SK-N-SH treated with all-trans-retinoic acid at 6 μM for 48 hours (cell line): ENCODE measurements around the gene IQCF6.
"Not testable (repeated sequence)": the region's sequence is repeated elsewhere in the genome, so short reads cannot be mapped to it uniquely, and the experiment has no call there.

ENCODE experiments used
- ATAC-seq: fragments of 200-7000 bp; cut with Tn5 transposase; 3 replicates; pipeline ENCODE4 v1.9.1; 2020; ENCODE audit warnings: mild to moderate bottlenecking, moderate library complexity
- ARNTL ChIP-seq: fragments of 450-650 bp; formaldehyde crosslinking; IDR thresholded peaks from 2 replicates; pipeline ENCODE4 v1.5.0; 2020; ENCODE audit warnings: low read depth, mild to moderate bottlenecking, moderate library complexity, borderline replicate concordance
- CREB5 ChIP-seq: fragments of 250-450 bp; sonication (Bioruptor Pico); IDR thresholded peaks from 2 replicates; pipeline ENCODE4 v1.5.1; 2020; ENCODE audit warnings: low read depth, mild to moderate bottlenecking, moderate library complexity
- CSRNP3 ChIP-seq: fragments of 250-450 bp; sonication (Bioruptor Pico); IDR thresholded peaks from 2 replicates; pipeline ENCODE4 v1.5.1; 2021; ENCODE audit warnings: mild to moderate bottlenecking, moderate library complexity
- ESRRG ChIP-seq: fragments of 250-450 bp; sonication (Bioruptor Pico); IDR thresholded peaks from 2 replicates; pipeline ENCODE4 v1.6.1; 2021; ENCODE audit warnings: mild to moderate bottlenecking
- GLIS3 ChIP-seq: fragments of 250-450 bp; sonication (Bioruptor Pico); IDR thresholded peaks from 2 replicates; pipeline ENCODE4 v1.5.0; 2020; ENCODE audit warnings: mild to moderate bottlenecking, moderate library complexity
- ISL1 ChIP-seq: fragments of 250-450 bp; sonication (Bioruptor Pico); IDR thresholded peaks from 2 replicates; pipeline ENCODE4 v2.1.2; 2022; ENCODE audit warnings: mild to moderate bottlenecking, moderate library complexity
- PATZ1 ChIP-seq: fragments of 250-450 bp; sonication (Bioruptor Pico); IDR thresholded peaks from 2 replicates; pipeline ENCODE4 v1.8.0; 2020; ENCODE audit warnings: mild to moderate bottlenecking, moderate library complexity, borderline replicate concordance
- POU6F1 ChIP-seq: fragments of 250-450 bp; sonication (Bioruptor Pico); IDR thresholded peaks from 2 replicates; pipeline ENCODE4 v1.8.0; 2021; ENCODE audit warnings: low read depth, mild to moderate bottlenecking, moderate library complexity, borderline replicate concordance
- RARB ChIP-seq: fragments of 250-450 bp; sonication (Bioruptor Pico); IDR thresholded peaks from 2 replicates; pipeline ENCODE4 v1.8.0; 2021; ENCODE audit warnings: mild to moderate bottlenecking, moderate library complexity
- SNAI2 ChIP-seq: fragments of 250-450 bp; sonication (Bioruptor Pico); IDR thresholded peaks from 2 replicates; pipeline ENCODE4 v1.5.0; 2020; ENCODE audit warnings: mild to moderate bottlenecking, moderate library complexity
- TSHZ2 ChIP-seq: fragments of 250-450 bp; sonication (Bioruptor Pico); IDR thresholded peaks from 2 replicates; pipeline ENCODE4 v1.5.0; 2020; ENCODE audit warnings: mild to moderate bottlenecking, moderate library complexity
- ZFP3 ChIP-seq: fragments of 250-450 bp; sonication (Bioruptor Pico); IDR thresholded peaks from 2 replicates; pipeline ENCODE4 v1.5.0; 2020; ENCODE audit warnings: mild to moderate bottlenecking, moderate library complexity
- ZFP30 ChIP-seq: fragments of 450-650 bp; formaldehyde crosslinking; IDR thresholded peaks from 2 replicates; pipeline ENCODE4 v1.5.0; 2022; ENCODE audit warnings: mild to moderate bottlenecking, moderate library complexity
- ZNF565 ChIP-seq: fragments of 450-650 bp; formaldehyde crosslinking; conservative IDR thresholded peaks from 2 replicates; pipeline ENCODE4 v1.5.0; 2020; ENCODE audit warnings: low read depth, mild to moderate bottlenecking, moderate library complexity
- ZNF70 ChIP-seq: fragments of 450-650 bp; formaldehyde crosslinking; IDR thresholded peaks from 2 replicates; pipeline ENCODE4 v1.5.0; 2020; ENCODE audit warnings: mild to moderate bottlenecking, moderate library complexity

The IQCF6 gene

GRCh38 chr3:51773529-51774056, 5.4 kb downstream of the IQCF6 start:
- TF ChIP-seq GLIS3 (CRISPR knock-in tag) (no peak), SNAI2 (CRISPR knock-in tag) (no peak), CSRNP3 (CRISPR knock-in tag) (no peak), ZNF565 (CRISPR knock-in tag) (no peak), PATZ1 (CRISPR knock-in tag) (no peak), TSHZ2 (CRISPR knock-in tag) (no peak), ZNF70 (CRISPR knock-in tag) (no peak), ESRRG (no peak), ARNTL (CRISPR knock-in tag) (no peak), CREB5 (no peak), RARB (no peak), ZFP30 (CRISPR knock-in tag) (no peak), ISL1 (CRISPR knock-in tag) (no peak), ZFP3 (CRISPR knock-in tag) (no peak)
- ATAC-seq: no peak

- TF ChIP-seq POU6F1 (no peak), RARB (no peak)
These were observed 19.8 kb downstream of the IQCF6 start for GRCh38 chr3:51759203-51759602.

GRCh38 chr3:51753763-51754750, 25.0 kb downstream of the IQCF6 start:
- not testable (repeated sequence) for ATAC-seq

More at GRCh38 chr3:51759203-51759602, 19.8 kb downstream of the IQCF6 start:
- ATAC-seq: no peak

- TF ChIP-seq SNAI2 (CRISPR knock-in tag) (no peak), CSRNP3 (CRISPR knock-in tag) (no peak), ARNTL (CRISPR knock-in tag) (no peak), GLIS3 (CRISPR knock-in tag) (no peak), CREB5 (no peak), ZFP3 (CRISPR knock-in tag) (no peak), ISL1 (CRISPR knock-in tag) (no peak), ZNF565 (CRISPR knock-in tag) (no peak), TSHZ2 (CRISPR knock-in tag) (no peak)
- ATAC-seq: no peak
These were observed 27.8 kb downstream of the IQCF6 start for GRCh38 chr3:51751287-51751686.
